A549 (cell line): Measurements from ENCODE around the gene GAB1. TPM values are rescaled to one million over a fixed set of nuclear protein-coding genes. Genes with fewer than 3 reads are reported as not detected.

Experiments
- ATAC-seq, 2 experiments: fragments of 200-7000 bp in 1 of 2; fragments of >200 bp in 1 of 2; cut with Nextera tagmentation in 1 of 2; cut with Tn5 transposase in 1 of 2; 3 replicates each; pipeline versions ENCODE4 v1.8.0 to v1.9.1; 2018 to 2020; ENCODE audit warnings: mild to moderate bottlenecking in 1 of 2, moderate library complexity in 1 of 2
- CTCF ChIA-PET: fragments of 300-600 bp; sonication (Branson Sonifier 250); formaldehyde crosslinking; extraction: SDS; loops from one replicate; lab custom pipeline; 2021; ENCODE audit warnings: antibody characterized with exemption, inconsistent platforms; lab: Yijun Ruan, JAX
- POLR2A ChIA-PET: fragments of 350-600 bp; formaldehyde crosslinking; extraction: SDS; loops from one replicate; lab custom pipeline; 2021; ENCODE audit warnings: antibody characterized with exemption, inconsistent platforms; lab: Yijun Ruan, JAX
- DNase-seq, 2 experiments: peaks; one replicate each; pipeline versions ENCODE4 v3.0.0 to v3.0.0-alpha.2; 2011 to 2016; ENCODE audit warnings: low read depth in 1 of 2, low spot score in 1 of 2
- FAIRE-seq: peaks from 2 replicates; lab custom pipeline; 2011; peaks lifted over from hg19 to GRCh38; lab: Jason Lieb, UNC
- H3K27ac ChIP-seq, 2 experiments: fragments of >200 bp; sonication (Bioruptor Twin); formaldehyde crosslinking; 3 replicates each; pipeline ENCODE4 v1.5.1; 2016 to 2017
- H3K4me1 ChIP-seq: fragments of >200 bp; sonication (Bioruptor Twin); formaldehyde crosslinking; 3 replicates; pipeline ENCODE4 v1.6.1; 2016
- H3K4me2 ChIP-seq: fragments of >200 bp; sonication (Bioruptor Twin); formaldehyde crosslinking; 3 replicates; pipeline ENCODE4 v1.6.1; 2016
- H3K4me3 ChIP-seq: fragments of >200 bp; sonication (Bioruptor Twin); formaldehyde crosslinking; 3 replicates; pipeline ENCODE4 v1.5.1; 2016
- H3K9me3 ChIP-seq: fragments of >200 bp; sonication (Bioruptor Twin); formaldehyde crosslinking; 3 replicates; pipeline ENCODE4 v1.6.1; 2016
- ATOH8 ChIP-seq: fragments of 250-450 bp; sonication (Bioruptor Pico); IDR thresholded peaks from 2 replicates; pipeline ENCODE4 v1.5.0; 2020; ENCODE audit warnings: low read depth, mild to moderate bottlenecking, moderate library complexity
- BCL3 ChIP-seq: fragments of >200 bp; sonication (Bioruptor Twin); formaldehyde crosslinking; IDR thresholded peaks from 3 replicates; pipeline ENCODE4 v1.6.1; 2016
- CBX8 ChIP-seq: fragments of 200-600 bp; sonication (generic); IDR thresholded peaks from 2 replicates; pipeline ENCODE4 v1.6.1; 2016
- CEBPB ChIP-seq, 2 experiments: fragments of >200 bp in 1 of 2; sonication (Bioruptor Twin) in 1 of 2; formaldehyde crosslinking in 1 of 2; IDR thresholded peaks; 2 replicates each; pipeline ENCODE4 v1.6.1; 2012 to 2016
- CHD2 ChIP-seq: fragments of 150-350 bp; IDR thresholded peaks from 2 replicates; pipeline ENCODE4 v1.6.1; 2014; ENCODE audit warnings: low read length; ENCODE audit not compliant: partially characterized antibody
- CHD4 ChIP-seq: fragments of 200-600 bp; sonication (generic); IDR thresholded peaks from 2 replicates; pipeline ENCODE4 v1.6.1; 2016; ENCODE audit warnings: antibody characterized with exemption, mild to moderate bottlenecking, borderline replicate concordance
- EHF ChIP-seq: fragments of 250-450 bp; sonication (Bioruptor Pico); IDR thresholded peaks from 2 replicates; pipeline ENCODE4 v1.5.0; 2020; ENCODE audit warnings: mild to moderate bottlenecking
- EHMT2 ChIP-seq: fragments of 200-600 bp; sonication (generic); IDR thresholded peaks from 2 replicates; pipeline ENCODE4 v1.6.1; 2016; ENCODE audit warnings: antibody characterized with exemption, low read depth, mild to moderate bottlenecking, moderate library complexity
- ESRRA ChIP-seq: fragments of 150-350 bp; IDR thresholded peaks from 2 replicates; pipeline ENCODE4 v1.6.1; 2014; ENCODE audit warnings: mild to moderate bottlenecking, low read length, borderline replicate concordance
- FOSB ChIP-seq: fragments of 250-450 bp; sonication (Bioruptor Pico); IDR thresholded peaks from 2 replicates; pipeline ENCODE4 v1.5.0; 2020; ENCODE audit warnings: mild to moderate bottlenecking, moderate library complexity
- FOSL2 ChIP-seq, 2 experiments: fragments of 450-650 bp in 1 of 2; fragments of >200 bp in 1 of 2; sonication (Bioruptor Twin) in 1 of 2; formaldehyde crosslinking; IDR thresholded peaks; 2 replicates each; pipeline versions ENCODE4 v1.5.0 to v1.6.1; 2016 to 2020; ENCODE audit warnings: mild to moderate bottlenecking in 1 of 2, moderate library complexity in 1 of 2
- HDAC2 ChIP-seq: fragments of 200-600 bp; sonication (generic); IDR thresholded peaks from 2 replicates; pipeline ENCODE4 v1.6.1; 2016
- HES2 ChIP-seq: fragments of >200 bp; sonication (Bioruptor Twin); formaldehyde crosslinking; IDR thresholded peaks from 2 replicates; pipeline ENCODE4 v1.6.1; 2016
- HEYL ChIP-seq: fragments of 250-450 bp; sonication (Bioruptor Pico); IDR thresholded peaks from 2 replicates; pipeline ENCODE4 v1.8.0; 2021; ENCODE audit warnings: mild to moderate bottlenecking, moderate library complexity
- MAFK ChIP-seq: fragments of 450-650 bp; IDR thresholded peaks from 2 replicates; pipeline ENCODE4 v1.6.1; 2014; ENCODE audit not compliant: partially characterized antibody
- MAX ChIP-seq: IDR thresholded peaks from 2 replicates; pipeline ENCODE4 v1.6.1; 2012
- MAZ ChIP-seq: fragments of 150-350 bp; IDR thresholded peaks from 2 replicates; pipeline ENCODE4 v1.6.1; 2014; ENCODE audit warnings: antibody characterized with exemption, low read depth, low read length, borderline replicate concordance
- MYC ChIP-seq: IDR thresholded peaks from 2 replicates; pipeline ENCODE4 v1.6.1; 2012; ENCODE audit warnings: mild to moderate bottlenecking, inconsistent platforms, low read length, improper control_type of control experiment, borderline replicate concordance
- NPAS2 ChIP-seq: fragments of 250-450 bp; sonication (Bioruptor Pico); IDR thresholded peaks from 2 replicates; pipeline ENCODE4 v1.8.0; 2022; ENCODE audit warnings: mild to moderate bottlenecking, moderate library complexity, borderline replicate concordance
- PHF8 ChIP-seq: fragments of 200-600 bp; sonication (generic); IDR thresholded peaks from 2 replicates; pipeline ENCODE4 v1.6.1; 2016; ENCODE audit warnings: low read depth, mild to moderate bottlenecking, antibody characterized with exemption, moderate library complexity, borderline replicate concordance
- POLR2A ChIP-seq: IDR thresholded peaks from 2 replicates; pipeline ENCODE4 v1.6.1; 2012; ENCODE audit warnings: mild to moderate bottlenecking, low read length
- POLR2AphosphoS2 ChIP-seq: conservative IDR thresholded peaks from 2 replicates; pipeline ENCODE4 v1.6.1; 2012; ENCODE audit warnings: low read length, improper control_type of control experiment, inconsistent platforms
- RARB ChIP-seq: fragments of 250-450 bp; sonication (Bioruptor Pico); IDR thresholded peaks from 2 replicates; pipeline ENCODE4 v1.8.0; 2021; ENCODE audit warnings: mild to moderate bottlenecking, moderate library complexity
- RNF2 ChIP-seq: fragments of 200-600 bp; sonication (generic); IDR thresholded peaks from 2 replicates; pipeline ENCODE4 v1.6.1; 2016; ENCODE audit warnings: low read depth, mild to moderate bottlenecking, antibody characterized with exemption, moderate library complexity, borderline replicate concordance
- SMC3 ChIP-seq: fragments of >200 bp; sonication (Bioruptor Twin); formaldehyde crosslinking; IDR thresholded peaks from 3 replicates; pipeline ENCODE4 v1.6.1; 2018; ENCODE audit warnings: inconsistent platforms
- ZFP36 ChIP-seq: fragments of 450-650 bp; IDR thresholded peaks from 2 replicates; pipeline ENCODE4 v1.6.1; 2014; ENCODE audit warnings: borderline replicate concordance; ENCODE audit not compliant: partially characterized antibody
- ZNF302 ChIP-seq: fragments of 250-450 bp; sonication (Bioruptor Pico); IDR thresholded peaks from 2 replicates; pipeline ENCODE4 v1.9.0; 2021; ENCODE audit warnings: inconsistent platforms, mild to moderate bottlenecking, moderate library complexity
- WGBS: methylation state at CpG from one replicate; pipeline ENCODE4 v1.1.6; 2017; ENCODE audit errors: missing lambda C conversion rate; 5-methylcytosine and 5-hydroxymethylcytosine counted together
- polyA plus RNA-seq, 4 experiments: library from polyadenylated mRNA; depleted of rRNA in 3 of 4; stranded (reverse); fragments of >200 nt; fragmentation: RNase III in 1 of 4; extraction: RNeasy Plus Mini Kit Qiagen cat#74134 plus additional on column Dnase treatment in 1 of 4; gene quantifications; 2 replicates in 3 of 4; 3 replicates in 1 of 4; pipeline ENCODE4 v1.2.3, GENCODE V29; 2011 to 2017
- TF ChIP-seq, protein P1 (sequence below): fragments of 250-450 bp; sonication (Bioruptor Pico); IDR thresholded peaks from 2 replicates; pipeline ENCODE4 v1.5.0; 2021; ENCODE audit warnings: mild to moderate bottlenecking, moderate library complexity, borderline replicate concordance
- TF ChIP-seq, protein P2 (sequence below): IDR thresholded peaks from 2 replicates; pipeline ENCODE4 v1.6.1; 2012

Gene GAB1
- polyA plus RNA-seq, 2 of the 4 experiments (the other 2 are of a cell fraction) = 2.3 to 3.6 TPM

DNA sequence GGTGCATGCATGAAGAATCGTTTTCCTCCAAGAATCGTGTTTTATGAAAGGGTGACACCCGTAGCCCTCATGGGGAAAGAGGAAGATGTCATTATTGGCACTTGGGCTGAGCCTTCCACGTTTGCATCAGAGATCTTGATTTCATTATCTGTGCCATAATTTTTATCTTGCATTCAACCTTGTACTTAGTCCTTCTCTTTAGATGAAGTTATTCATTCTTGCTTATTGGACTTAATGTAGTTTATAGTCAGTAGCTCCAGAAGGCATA is 66.8 kb downstream of the GAB1 start:
- Histone ChIP-seq H3K9me3 (no peaks in the 10 kb centered on the region), H3K4me2 (no peak overlapping the region), H3K4me1 (no peaks in the 10 kb centered on the region), H3K4me3 (no peak overlapping the region), H3K27ac (no peak overlapping the region)
- no peak for DNase-seq
- 67% methylated on average over 4 of the region's 4 CpGs for WGBS
- no peak for ATAC-seq
- TF ChIP-seq ZNF302 (CRISPR knock-in tag) (no peak), HEYL (no peak), BCL3 (no peak), PHF8 (no peak), ESRRA (no peak), CBX8 (no peak), POLR2AphosphoS2 (no peak), MAFK (no peak), FOSB (CRISPR knock-in tag) (no peak), ZFP36 (no peak), NPAS2 (CRISPR knock-in tag) (no peak)
- no peak for FAIRE-seq
- CTCF ChIA-PET = no interaction called here
- POLR2A ChIA-PET = no interaction called here

GRCh38 chr4:143404555-143404954 is 67.9 kb downstream of the GAB1 start:
- FAIRE-seq = no peak
- POLR2A ChIA-PET = no interaction called here
- CTCF ChIA-PET = no interaction called here

More at GRCh38 chr4:143404555-143404954, 67.9 kb downstream of the GAB1 start:
- DNase-seq (no peak), ATAC-seq (no peak)
- Histone ChIP-seq H3K4me2 (no peak overlapping the region), H3K27ac (no peak overlapping the region), H3K9me3 (no peaks in the 10 kb centered on the region), H3K4me1 (no peaks in the 10 kb centered on the region), H3K4me3 (no peak overlapping the region)
- TF ChIP-seq HES2 (no peak), POLR2AphosphoS2 (no peak), POLR2A (no peak), RARB (no peak), SMC3 (no peak), MAX (no peak), FOSB (CRISPR knock-in tag) (no peak), CEBPB (IDR thresholded peaks at IDR 0.05) (no peak), CHD4 (no peak), EHF (CRISPR knock-in tag) (no peak), HDAC2 (no peak), MYC (no peak), CHD2 (no peak), RNF2 (no peak), ATOH8 (CRISPR knock-in tag) (no peak), MAZ (no peak), EHMT2 (no peak), FOSL2 (IDR thresholded peaks at IDR 0.05) (no peak), FOSL2 (CRISPR knock-in tag; IDR thresholded peaks at IDR 0.05) (no peak)
- TF ChIP-seq, protein P1, sequence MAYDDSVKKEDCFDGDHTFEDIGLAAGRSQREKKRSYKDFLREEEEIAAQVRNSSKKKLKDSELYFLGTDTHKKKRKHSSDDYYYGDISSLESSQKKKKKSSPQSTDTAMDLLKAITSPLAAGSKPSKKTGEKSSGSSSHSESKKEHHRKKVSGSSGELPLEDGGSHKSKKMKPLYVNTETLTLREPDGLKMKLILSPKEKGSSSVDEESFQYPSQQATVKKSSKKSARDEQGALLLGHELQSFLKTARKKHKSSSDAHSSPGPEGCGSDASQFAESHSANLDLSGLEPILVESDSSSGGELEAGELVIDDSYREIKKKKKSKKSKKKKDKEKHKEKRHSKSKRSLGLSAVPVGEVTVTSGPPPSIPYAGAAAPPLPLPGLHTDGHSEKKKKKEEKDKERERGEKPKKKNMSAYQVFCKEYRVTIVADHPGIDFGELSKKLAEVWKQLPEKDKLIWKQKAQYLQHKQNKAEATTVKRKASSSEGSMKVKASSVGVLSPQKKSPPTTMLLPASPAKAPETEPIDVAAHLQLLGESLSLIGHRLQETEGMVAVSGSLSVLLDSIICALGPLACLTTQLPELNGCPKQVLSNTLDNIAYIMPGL = no peak
- TF ChIP-seq, protein P2, sequence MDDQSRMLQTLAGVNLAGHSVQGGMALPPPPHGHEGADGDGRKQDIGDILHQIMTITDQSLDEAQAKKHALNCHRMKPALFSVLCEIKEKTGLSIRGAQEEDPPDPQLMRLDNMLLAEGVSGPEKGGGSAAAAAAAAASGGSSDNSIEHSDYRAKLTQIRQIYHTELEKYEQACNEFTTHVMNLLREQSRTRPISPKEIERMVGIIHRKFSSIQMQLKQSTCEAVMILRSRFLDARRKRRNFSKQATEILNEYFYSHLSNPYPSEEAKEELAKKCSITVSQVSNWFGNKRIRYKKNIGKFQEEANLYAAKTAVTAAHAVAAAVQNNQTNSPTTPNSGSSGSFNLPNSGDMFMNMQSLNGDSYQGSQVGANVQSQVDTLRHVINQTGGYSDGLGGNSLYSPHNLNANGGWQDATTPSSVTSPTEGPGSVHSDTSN = no peak
- WGBS = 86% methylated on average over 3 of the region's 3 CpGs
